Coronary artery (tissue), 2 donors: ENCODE measurements around the gene OVCA2.
A peak's percentile ranks its signal among the peaks of the same experiment; 100 is the strongest.

Experiments
- DNase-seq: peaks from one replicate; pipeline ENCODE4 v3.0.0-alpha.2; 2017; ENCODE audit warnings: low spot score
- H3K27ac ChIP-seq, 2 donors: fragments of 200-600 bp; sonication (generic); one replicate each; pipeline ENCODE4 v1.5.1; 2016 to 2019
- H3K4me3 ChIP-seq: fragments of 200-600 bp; sonication (generic); 2 replicates; pipeline ENCODE4 v1.5.1; 2016; ENCODE audit warnings: mild to moderate bottlenecking, moderate library complexity
- CTCF ChIP-seq: fragments of 200-600 bp; sonication (generic); IDR thresholded peaks from one replicate; pipeline ENCODE4 v1.5.1; 2019; ENCODE audit warnings: antibody characterized with exemption

The OVCA2 gene

GRCh38 chr17:2042933-2043332, 1.1 kb downstream of the OVCA2 start:
- no peak for TF ChIP-seq CTCF
- DNase-seq, result no peak
- Histone ChIP-seq H3K27ac (peak overlapping the region in 1 of 2 donors; percentile 97), H3K4me3 (peak overlapping the region; percentile 87)

- no peak for DNase-seq
Measured at GRCh38 chr17:2043785-2044184, 2.0 kb downstream of the OVCA2 start.

GRCh38 chr17:2044263-2044894, 2.6 kb downstream of the OVCA2 start:
- Histone ChIP-seq H3K4me3 (no peak overlapping the region), H3K27ac (peak overlapping the region in 1 of 2 donors; percentile 35)
- DNase-seq, result no peak
- TF ChIP-seq CTCF, result no peak

More at GRCh38 chr17:2043785-2044184, 2.0 kb downstream of the OVCA2 start:
- TF ChIP-seq CTCF, result no peak
- peak overlapping the region in 1 of 2 donors; percentile 66 for H3K27ac ChIP-seq
- H3K4me3 ChIP-seq, result no peak overlapping the region

- no peak for TF ChIP-seq CTCF
- Histone ChIP-seq H3K4me3 (no peak overlapping the region), H3K27ac (no peak overlapping the region)
- DNase-seq, result no peak
Measured at GRCh38 chr17:2047590-2047989, 5.8 kb downstream of the OVCA2 start.

- Histone ChIP-seq H3K4me3 (peak overlapping the region; percentile 98), H3K27ac (no peak overlapping the region)
- no peak for DNase-seq
- no peak for TF ChIP-seq CTCF
Measured at GRCh38 chr17:2048805-2049204, 7.0 kb downstream of the OVCA2 start.

- peak; percentile 94 for DNase-seq
- peak overlapping the region; percentile 16 to 78 for H3K27ac ChIP-seq
- peak overlapping the region; percentile 98 for H3K4me3 ChIP-seq
- TF ChIP-seq CTCF, result no peak
Measured at GRCh38 chr17:2049333-2050299, 7.8 kb downstream of the OVCA2 start.
